ENCODE measurements around the gene POU5F1.
"Not testable (repeated sequence)": the region's sequence is repeated elsewhere in the genome, so short reads cannot be mapped to it uniquely, and the experiment has no call there.

Gene POU5F1

DNA sequence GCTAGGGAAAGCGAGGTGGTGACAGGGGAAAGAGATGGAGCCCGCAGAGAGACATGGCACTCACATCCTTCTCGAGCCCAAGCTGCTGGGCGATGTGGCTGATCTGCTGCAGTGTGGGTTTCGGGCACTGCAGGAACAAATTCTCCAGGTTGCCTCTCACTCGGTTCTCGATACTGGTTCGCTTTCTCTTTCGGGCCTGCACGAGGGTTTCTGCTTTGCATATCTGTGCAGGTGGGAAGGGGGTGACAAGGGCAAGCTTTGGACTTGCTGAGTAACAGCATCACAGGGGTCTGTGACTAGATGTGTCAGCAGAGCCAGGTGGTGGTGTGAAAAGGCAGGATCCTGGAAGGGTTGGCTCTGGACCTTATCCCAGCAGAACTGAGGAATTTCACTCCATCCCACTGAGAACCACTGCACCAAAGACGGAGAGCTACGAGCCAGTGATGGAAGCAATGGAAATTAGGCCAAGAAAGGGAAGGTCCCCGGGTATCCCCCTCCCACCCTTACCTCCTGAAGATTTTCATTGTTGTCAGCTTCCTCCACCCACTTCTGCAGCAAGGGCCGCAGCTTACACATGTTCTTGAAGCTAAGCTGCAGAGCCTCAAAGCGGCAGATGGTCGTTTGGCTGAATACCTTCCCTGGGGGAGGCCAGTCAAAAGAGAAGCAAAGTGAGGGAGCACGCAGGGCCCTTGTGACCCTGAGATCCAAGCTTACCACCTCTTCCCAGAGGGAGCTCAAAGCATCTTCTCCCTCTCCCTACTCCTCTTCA, 5.2 kb downstream of the POU5F1 start:
- DNase-seq = not testable (repeated sequence)

DNA sequence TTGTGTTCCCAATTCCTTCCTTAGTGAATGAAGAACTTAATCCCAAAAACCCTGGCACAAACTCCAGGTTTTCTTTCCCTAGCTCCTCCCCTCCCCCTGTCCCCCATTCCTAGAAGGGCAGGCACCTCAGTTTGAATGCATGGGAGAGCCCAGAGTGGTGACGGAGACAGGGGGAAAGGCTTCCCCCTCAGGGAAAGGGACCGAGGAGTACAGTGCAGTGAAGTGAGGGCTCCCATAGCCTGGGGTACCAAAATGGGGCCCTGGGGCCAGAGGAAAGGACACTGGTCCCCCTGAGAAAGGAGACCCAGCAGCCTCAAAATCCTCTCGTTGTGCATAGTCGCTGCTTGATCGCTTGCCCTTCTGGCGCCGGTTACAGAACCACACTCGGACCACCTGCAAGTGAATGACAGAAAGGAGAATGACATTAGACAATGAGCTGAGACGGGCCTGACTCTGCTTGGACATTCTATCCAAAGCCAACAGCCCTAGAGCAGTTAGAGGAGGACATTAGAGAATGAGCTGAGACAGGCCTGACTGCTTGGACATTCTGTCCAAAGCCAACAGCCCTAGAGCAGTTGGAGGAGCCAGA, 5.9 kb downstream of the POU5F1 start:
- DNase-seq = not testable (repeated sequence)

DNA sequence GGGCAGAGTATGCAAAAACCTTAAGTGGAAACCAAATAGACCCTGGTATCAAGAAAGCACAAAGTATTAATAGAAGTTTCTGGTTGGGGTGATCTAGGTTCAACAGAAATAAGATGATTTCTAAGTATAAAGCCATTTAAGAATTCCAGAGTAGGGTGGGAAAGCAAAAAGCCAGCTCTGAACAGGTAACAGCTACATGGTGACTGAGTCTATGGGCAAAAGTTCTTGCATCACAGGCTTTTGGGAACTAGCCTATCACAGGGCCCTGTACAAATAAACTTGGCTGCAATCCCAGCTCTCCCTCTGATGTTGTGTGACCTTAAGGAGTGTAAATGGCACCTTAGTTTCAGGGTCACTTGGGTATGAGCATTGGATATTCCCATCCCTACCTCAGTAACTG, 6.6 kb downstream of the POU5F1 start:
- no peak for DNase-seq

DNA sequence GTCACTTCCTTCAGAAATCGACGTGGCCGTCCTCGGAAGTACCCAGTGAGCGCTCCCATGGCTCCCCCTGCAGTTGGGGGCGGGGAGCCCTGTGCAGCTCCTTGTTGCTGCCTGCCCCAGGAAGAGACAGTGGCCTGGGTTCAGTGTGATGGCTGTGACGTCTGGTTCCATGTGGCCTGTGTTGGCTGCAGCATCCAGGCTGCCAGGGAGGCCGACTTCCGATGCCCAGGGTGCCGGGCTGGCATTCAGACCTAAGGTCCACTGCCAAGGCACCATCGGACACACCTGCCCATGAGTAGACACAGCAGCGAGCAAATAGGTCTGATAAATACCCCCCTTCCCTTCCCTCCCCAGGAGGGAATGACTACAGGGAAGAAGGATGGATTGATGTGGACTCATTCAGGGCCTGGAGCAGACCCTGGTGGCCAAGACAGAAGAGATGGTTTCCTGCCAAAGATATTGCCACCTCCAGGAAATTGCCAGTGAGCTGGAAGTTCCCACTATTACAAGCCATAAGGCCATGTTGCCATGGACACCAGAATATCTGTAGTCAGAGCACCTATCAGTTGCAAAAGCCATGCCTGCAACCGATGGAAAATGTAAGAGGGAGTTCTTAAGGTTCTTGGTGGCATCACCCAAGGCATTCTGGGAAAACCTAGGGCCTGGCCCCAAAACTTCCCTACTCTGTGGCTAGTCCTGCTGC, 7.9 kb downstream of the POU5F1 start:
- no peak for DNase-seq

DNA sequence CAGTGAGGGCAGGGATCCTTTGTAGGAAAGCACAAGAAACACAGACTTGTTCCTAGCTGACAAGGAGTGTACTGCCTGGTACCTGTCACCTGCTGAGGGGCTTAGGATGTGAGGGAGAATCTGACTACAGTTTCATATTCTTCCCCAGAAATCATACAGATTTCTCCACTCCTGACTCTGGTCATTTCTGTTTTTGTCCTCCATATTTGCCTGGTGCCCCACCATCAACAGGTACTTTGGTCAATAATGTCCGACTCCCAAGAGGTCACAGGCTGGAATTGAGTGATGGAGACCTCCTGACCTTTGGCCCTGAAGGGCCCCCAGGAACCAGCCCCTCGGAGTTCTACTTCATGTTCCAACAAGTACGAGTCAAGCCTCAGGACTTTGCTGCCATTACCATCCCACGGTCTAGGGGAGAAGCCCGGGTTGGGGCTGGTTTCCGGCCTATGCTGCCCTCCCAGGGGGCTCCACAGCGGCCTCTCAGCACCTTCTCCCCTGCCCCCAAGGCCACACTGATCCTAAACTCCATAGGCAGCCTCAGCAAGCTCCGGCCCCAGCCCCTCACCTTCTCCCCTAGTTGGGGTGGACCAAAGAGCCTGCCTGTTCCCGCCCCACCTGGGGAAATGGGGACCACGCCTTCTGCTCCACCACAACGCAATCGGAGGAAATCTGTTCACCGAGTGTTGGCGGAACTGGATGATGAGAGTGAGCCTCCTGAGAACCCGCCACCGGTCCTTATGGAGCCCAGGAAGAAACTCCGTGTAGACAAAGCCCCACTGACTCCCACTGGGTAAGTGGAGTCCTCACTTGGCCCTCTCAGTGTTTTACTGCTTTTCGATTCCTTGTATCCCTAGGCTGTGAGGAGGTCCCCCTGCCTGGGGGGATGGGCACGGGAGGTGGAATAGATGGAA, 9.0 kb downstream of the POU5F1 start:
- no peak for DNase-seq

DNA sequence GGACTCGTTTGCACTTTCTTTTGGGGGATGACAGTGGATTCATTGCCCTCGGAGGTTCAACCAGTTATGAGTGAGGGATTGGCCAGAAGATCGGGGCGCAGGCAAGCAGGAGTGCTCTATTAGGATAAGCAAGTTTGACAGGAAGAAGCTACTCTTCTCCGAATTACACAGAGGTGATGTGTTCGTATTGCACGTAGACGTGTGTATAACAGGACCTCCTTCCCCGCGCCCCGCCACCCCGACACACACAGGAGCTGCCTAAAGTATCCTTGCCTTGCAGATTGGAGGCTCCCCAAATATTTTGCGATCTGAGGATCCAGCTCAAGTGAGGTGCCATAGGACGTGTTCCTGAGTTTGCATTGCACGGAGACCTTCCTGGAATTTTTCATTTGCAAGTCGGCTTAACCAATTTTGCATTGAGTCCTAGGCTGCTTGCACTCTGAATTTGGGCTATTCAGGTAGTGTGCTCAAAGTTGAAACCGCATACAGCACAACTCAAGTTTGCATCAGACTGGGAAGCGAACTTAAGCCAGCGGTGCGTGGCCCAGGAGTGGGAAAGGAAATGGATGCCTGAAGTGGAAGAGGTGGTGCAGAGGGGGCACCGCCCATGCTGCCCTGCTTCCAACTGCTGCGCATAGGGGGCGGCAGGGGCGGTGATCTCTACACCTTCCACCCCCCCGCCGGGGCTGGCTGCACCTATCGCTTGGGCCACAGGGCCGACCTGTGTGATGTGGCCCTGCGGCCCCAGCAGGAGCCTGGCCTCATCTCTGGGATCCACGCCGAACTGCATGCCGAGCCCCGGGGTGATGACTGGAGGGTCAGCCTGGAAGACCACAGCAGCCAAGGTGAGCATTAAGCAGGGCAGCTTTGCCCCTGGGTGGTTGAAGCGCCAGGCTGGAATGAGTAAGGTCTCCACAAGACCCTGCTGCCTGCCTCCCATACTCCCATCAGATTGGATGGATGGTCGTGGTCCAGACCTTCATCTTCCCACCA, 11.3 kb downstream of the POU5F1 start:
- no peak for DNase-seq

DNA sequence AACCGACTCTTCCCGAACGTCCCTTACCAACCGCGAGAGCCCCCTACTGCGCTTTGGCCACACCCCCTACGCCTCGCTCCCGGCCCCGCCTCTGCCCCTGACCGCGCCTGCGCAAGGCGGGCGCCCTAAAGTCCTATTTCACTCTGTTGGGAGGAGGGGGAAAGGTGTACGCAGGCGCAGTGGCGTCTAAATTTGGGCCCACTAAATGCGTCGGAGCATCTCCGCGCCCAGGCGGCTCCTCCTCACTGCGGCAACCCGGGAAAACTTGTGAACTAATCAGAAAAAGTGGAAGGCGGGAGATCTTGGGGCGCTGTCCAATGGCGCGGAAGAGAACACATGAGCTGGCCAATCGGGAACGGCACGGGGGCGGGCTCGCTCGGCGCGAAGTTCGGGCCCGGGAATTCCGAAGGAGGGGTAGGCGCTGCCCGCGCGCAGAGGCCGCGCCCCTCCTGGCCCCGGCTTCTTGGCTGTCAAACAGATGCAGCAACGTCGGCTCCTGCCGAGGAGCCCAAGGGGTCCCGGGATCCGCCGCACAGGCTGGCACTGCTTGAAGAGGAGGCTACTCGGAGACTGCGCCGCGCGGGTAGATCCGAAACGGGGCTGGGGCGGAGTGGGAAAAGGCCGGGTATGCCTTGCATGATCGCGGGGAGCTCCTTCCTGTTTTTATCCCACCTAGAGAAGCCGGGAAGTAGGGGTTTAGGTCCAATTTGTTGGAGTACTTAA, 12.2 kb downstream of the POU5F1 start, which contains the start of gene TCF19:
TSS of gene TCF19 (plus strand) at position 450 of the 723 bp plus-strand sequence. CDS start 881 bp downstream, outside the sequence.
- DNase-seq = peak; percentile 94 to 95

DNA sequence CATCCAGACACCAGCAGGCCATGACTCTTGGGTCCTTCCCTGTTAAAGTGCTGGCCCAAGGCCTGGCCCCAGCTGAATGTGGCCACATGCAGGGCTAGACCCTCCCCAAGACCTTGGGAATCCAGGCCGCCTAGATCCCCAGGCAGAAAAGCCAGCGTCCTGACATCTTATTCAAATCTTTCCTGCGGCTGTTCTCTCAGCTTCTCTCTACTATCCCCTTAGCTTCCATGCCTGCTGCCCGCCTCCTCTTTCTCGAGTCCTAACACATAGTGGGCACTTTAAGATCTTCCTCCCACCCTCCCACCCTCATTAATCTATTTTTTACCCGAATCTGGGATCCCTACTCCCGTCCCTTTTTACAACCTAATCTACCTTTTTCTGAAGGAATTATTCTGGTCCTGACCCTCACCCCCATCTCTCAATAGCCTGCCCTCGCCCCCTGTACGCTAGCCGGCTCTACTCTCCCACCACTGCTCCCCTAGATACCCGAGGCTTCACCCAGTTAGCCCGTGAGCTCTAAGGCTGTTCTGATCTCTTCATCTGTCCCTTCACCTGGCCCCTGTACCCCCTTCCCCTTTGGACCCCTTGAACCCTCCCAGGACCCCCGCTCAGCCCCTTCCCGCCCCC, 12.9 kb downstream of the POU5F1 start, which contains the start of gene CCHCR1:
TSS of gene CCHCR1 (minus strand) at position 290 of the 627 bp plus-strand sequence. CDS start at position 88, 202 bp downstream.
- DNase-seq = no peak

DNA sequence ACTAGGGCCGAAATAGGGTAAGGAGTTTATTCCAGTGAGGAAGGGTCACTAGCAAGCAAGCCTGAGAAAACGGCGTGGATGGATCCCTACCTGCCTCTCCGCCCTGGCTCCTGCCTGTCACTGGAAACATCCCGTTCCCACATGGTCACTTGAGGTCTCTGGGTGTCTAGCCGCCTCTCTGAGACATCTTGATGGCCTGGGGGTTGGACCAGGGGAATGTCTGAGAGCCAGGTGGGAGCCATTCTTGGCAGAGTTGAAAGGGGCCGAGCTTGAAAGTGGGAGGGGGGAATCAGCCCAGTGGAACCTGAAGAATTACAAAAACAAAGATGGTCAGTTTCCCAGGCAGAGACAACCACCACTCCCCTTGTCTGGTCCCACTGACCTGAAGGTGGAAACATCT, 13.8 kb downstream of the POU5F1 start:
- DNase-seq = no peak

DNA sequence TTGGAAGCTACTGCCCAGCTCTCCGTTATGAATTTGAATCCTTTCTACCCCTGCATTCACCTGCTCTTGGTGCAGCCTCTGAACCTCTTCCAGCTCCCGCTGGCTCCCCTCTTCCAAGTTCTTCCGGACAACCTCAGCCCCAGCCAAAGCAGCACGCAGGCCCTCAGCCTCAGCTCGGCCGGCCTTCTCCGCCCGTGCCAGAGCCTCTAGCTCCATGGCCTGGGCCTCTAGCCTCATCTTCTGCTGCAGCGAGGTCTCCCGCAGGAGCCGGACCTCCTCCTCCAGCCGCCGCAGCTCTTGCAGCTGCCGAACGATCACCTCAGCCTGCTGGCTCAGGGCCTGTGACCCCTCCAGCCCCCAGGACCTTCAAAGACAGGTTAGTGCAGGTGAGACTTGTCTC, 16.0 kb downstream of the POU5F1 start:
- no peak for DNase-seq

DNA sequence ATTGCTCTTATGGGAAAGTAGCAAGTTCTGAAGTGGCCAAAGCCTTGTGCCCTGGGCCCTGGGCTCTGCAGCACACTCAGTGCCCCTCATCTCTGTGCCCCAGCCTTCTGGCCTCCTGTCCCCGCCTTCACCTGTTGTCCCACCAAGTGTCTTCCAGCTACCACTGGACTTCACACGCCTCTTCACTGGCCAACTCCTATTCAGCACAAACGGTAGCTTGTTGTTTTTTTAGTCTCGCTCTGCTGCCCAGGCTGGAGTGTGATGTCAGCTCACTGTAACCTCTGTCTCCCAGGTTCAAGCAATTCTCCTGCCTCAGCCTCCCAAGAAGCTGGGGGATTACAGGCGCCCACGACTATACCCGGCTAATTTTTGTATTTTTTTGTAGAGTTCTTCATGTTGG, 17.7 kb downstream of the POU5F1 start:
- DNase-seq = no peak

DNA sequence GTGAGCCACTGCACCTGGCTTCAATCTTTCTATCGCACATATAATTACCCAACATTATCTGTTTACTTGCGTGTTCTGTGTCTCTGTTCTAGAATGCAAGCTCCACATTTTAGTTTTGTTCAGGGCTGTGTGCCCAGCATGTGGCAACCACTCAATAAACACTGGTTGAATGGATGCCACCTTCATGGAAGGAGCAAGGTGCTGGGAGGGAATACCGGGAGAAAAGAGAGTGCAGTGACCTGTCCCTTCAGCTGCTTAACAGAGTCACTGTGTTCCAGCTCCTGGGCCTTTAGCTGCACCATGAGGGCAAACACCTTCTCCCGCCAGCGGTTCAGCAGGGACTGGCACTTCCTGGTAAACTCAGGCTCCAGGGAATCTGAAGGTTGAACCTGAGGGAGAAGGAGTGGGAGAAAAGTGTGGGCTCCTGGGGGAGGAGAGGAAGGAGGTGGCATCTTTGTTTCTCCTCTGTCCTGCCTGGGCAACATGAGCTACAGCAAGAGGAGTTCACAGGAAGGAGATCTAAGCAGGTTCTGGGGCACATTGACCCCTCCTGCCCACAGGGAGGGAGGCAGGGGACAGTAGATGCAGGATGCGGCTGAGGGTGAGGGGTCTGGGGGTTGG, 20.5 kb downstream of the POU5F1 start:
- no peak for DNase-seq

DNA sequence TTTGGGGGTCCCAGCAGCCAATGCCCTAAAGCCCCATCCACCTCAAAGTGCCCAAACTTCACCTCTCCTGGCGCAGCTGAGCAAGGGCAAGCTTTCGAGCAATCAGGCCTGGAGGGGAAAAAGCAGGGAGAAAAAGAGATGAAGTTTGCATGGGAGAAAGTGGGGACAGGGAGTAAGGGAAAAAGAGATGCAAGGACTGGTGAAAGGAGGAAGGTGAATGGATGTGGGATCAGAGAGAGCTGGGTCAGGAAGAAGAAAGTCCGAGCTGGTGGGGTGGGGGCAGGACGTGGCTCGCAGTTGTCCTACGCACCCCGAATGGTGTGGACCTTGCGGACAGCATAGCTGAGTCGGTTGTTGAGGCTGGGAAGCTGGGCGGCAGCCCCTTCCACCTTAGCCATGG, 25.1 kb downstream of the POU5F1 start:
- no peak for DNase-seq

DNA sequence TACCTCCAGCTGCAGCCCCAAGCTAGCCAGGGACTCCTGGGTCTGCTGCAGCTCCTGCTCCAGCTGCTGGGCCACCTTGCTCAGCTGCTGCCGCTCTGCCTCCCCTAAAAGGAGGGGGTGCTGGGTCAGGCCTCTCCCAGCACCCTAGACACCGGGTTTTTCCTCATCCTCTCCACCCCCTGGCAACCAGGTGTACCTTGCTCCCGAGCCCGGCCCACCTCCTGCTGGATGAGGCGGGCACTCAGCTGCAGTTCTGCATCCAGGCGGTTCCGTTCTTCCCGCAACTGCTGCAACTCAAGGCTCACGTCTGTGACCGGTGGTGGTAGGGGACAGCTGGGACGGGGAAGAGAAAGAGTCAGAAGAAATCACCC, 25.5 kb downstream of the POU5F1 start:
- no peak for DNase-seq

DNA sequence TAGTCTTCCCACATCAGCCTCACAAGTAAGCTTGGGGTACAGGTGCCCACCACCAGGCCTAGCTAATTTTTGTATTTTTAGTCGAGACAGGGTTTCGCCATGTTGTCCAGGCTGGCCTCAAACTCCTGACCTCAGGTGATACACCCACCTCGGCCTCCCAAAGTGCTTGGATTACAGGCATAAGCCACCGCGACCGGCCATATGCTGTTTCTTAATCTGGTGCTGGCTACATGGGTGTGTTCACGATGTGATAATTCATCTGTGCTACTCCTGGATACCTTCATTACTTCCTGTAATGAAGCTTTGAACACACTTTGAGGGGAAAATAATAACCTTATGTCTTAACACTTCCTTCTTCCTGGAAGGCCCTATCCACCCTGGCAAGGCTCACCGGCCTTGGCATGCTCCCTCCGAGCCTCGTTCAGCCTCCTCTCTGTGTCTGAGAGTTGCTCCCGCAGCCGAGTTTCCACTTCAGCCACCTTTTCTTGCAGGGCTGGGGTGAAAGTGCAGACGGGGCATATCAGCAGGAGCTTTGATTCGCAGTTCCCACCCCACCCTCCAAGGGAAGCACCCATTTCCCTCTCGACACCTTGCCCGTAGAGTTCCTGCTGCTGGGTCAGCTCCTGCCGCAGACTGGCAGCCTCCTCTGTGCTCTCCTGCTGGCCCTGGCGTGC, 26.0 kb downstream of the POU5F1 start:
- DNase-seq = no peak

DNA sequence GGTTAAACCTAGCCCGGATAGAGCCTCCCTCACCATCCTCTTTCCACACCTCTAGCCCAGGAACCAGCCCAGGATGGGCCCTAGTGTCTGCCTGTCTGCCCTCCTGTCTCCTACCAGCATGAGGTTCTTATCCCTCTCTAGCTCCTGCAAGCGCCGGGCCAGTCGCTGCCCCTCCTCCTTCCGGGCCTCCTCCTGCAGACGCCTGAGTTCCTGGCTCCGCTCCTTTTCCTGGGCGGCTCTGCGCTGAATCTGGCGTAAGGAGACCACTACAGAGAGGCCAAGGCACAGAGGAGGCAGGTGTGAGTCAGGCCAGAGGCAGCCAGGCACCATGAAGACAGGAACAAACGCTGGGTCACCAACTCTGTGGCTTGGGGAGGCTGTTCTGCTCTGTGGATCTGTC, 27.3 kb downstream of the POU5F1 start:
- DNase-seq = no peak

DNA sequence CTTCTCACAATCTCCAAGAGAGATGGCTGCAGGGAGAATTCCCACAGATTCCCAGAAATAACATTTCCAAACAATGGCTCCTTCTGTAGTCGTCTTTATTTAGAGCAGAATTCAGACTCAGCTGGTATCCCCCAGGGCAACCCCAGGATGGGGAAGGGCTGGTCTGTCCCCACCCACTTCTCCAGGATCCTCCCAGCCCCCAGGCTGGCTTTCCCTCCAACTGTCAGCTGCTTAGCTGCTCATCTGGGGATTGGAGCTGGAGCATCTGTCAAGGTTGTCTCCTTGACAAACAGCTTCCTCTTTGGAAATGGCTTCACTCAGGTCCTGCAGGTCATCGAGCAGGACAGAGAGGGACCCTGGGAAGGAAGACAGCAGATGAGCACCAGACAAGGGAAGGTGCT, 28.1 kb downstream of the POU5F1 start:
- DNase-seq = no peak

DNA sequence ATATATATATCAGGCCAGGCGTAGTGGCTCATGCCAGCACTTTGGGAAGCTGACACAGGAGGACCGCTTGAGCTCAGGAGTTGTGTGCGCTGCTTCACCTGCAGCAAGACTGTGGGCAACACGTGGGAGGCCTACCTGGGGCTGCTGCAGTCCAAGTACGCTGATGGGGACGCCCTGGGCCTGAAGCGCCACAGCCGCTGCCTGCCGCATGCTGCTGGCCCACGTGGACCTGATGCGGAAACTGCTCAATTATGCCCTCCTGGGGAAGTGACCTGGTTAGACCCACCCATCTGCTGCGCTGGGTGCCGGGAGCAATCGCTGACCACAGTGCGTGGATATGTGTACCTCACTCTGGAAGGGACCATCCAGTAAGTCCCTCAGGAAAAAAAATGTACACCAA, 29.8 kb downstream of the POU5F1 start:
- no peak for DNase-seq

DNA sequence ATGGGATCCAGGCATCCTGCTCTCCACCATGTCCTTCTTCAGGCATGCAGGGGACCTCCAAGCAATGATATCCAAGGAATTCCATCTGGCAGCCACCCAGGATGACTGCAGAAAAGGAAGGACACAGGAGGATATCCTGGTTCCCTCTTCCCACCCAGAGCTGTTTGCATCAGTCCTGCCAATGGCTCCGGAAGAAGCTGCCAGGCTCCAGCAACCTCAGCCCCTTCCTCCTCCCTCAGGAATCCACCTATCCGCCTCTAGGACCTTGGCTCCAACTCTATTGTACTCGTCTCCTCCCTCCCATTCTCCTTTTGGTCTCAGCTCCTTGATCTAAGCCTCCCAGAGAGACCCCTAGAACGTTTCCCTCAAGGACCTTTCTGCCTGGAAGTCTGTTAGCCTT, 30.9 kb downstream of the POU5F1 start:
- DNase-seq = no peak

All from NCI-H187 (cell line).